CD1c-positive myeloid dendritic cell (primary cell): ENCODE measurements around the gene PHACTR4.
"Not testable (repeated sequence)": the region's sequence is repeated elsewhere in the genome, so short reads cannot be mapped to it uniquely, and the experiment has no call there.

Source experiments
- DNase-seq: peaks from one replicate; pipeline ENCODE4 v3.0.0-alpha.2; 2016; ENCODE audit errors: extremely low spot score

Gene PHACTR4

DNA sequence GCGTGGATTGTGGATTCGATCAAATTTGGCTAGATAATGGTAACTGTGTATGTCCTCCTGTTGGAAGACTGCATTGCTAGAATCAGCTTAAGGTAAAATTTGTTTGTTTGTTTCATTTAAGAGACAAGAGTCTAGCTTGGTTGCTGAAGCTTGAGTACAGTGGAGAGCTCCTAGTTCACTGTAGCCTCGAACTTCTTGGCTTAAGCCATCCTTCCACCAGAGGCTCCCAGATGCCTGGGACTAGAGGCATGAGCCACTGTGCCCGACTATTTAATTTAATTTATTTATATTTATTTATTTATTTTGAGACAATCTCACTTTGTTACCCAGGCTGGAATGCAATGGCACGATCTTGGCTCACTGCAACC lies 1.5 kb downstream of the PHACTR4 start:
- DNase-seq = no peak

DNA sequence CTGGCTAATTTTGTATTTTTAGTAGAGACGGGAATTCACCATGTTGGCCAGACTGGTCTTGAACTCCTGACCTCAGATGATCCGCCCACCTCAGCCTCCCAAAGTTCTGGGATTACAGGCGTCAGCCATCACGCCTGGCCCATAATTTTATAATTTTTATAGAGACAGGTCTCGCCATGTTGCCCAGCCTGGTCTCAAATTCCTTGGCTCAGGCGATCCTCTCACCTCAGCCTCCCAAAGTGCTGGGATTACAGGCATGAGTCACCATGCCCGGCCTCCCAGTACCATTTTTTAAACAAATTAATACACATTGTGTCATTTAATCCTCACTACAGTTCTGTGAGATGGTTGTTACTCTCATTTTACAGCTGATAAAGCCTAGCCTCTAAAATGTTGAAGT lies 3.9 kb downstream of the PHACTR4 start:
- DNase-seq = not testable (repeated sequence)

DNA sequence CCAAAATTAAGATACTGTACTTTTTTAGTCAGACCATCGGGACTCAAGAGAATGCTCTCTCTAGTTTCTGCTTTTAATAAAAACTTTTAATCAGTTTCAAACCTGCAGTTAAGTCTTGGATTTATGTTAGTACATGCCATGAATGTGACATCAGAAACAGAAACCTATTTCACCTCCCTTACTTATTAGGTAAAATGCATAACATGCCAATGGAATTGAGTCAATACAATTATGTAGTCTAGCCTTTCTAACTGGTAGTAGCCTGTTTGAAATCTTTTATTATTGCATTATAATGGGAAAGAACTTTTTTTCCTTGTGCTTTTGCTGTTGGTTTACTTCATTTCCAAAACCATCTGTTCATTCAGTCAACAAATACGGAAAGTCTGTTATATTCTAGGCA lies 4.8 kb downstream of the PHACTR4 start:
- DNase-seq = no peak

DNA sequence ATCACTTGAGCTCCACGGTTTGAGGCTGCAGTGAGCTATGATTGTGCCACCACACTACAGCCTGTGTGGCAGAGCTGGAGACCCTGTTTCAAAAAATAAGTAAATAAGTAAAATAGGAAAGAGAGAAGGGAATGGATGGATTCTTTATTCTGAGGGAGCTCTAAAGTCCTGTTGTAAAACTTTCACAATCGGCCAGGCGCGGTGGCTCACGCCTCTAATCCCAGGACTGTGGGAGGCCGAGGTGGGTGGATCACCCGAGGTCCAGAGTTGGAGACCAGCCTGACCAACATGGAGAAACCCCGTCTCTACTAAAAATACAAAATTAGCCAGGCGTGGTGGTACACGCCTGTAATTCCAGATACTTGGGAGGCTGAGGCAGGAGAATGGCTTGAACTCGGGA lies 6.1 kb downstream of the PHACTR4 start:
- DNase-seq = not testable (repeated sequence)

DNA sequence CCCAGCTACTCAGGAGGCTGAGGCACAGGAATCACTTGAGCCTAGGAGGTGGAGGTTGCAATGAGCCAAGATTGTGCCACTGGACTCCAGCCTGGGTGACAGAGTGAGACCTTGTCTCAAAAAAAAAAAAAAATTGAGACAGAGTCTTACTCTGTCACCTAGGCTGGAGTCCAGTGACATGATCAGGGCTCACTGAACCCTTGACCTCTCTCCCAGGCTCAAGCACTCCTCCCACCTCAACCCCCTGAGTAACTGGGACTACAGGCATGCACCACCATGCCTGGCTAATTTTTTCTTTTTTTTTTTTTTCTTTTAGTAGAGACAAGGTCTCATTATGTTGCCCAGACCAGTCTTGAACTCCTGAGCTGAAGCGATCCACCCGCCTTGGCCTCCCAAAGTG lies 6.7 kb downstream of the PHACTR4 start:
- DNase-seq = not testable (repeated sequence)

DNA sequence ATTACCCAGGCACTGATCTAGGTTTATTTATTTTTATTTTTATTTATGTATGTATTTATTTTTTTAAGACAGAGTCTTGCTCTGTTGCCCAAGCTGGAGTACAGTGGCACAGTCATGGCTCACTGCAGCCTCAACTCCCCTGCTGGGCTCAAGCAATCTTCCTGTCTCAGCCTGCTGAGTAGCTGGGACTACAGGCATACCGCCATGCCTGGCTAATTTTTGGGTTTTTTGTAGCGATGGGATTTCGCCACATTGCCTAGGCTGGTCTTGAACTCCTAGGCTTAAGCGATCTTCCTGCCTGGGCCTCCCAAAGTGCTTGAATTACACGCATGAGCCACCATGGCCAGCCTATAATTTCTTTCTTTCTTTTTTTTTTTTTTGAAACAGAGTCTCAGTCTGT lies 9.4 kb downstream of the PHACTR4 start:
- no peak for DNase-seq

DNA sequence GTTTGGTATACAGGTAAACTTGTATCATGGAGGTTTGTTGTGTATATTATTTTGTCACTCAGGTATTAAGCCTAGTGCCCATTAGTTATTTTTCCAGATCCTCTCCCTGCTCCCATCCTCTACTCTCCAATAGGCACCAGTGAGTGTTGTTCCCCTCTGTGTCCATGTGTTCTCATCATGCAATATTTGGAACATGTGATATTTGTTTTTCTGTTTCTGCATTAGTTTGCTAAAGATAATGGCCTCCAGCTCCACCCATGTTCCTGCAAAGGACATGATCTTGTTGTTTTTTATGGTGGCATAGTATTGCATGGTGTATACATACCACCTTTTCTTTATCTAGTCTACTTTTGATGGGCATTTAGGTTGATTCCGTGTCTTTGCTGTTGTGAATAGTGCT lies 10.9 kb downstream of the PHACTR4 start:
- no peak for DNase-seq

DNA sequence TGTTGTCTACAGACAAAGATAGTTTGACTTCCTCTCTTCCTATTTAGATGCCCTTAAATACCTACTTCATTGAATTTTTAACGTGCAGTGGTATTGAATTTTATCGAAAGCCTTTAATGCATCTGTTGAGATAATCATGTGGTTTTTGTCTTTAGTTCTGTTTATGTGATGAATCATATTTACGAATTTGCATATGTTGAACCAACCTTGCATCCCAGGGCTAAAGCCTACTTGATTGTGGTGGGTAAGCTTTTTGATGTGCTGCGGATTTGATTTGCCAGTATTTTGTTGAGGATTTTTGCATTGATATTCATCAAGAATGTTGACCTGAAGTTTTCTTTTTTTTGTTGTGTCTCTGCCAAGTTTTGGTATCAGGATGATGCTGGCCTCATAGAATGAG lies 14.2 kb downstream of the PHACTR4 start:
- DNase-seq = not testable (repeated sequence)

DNA sequence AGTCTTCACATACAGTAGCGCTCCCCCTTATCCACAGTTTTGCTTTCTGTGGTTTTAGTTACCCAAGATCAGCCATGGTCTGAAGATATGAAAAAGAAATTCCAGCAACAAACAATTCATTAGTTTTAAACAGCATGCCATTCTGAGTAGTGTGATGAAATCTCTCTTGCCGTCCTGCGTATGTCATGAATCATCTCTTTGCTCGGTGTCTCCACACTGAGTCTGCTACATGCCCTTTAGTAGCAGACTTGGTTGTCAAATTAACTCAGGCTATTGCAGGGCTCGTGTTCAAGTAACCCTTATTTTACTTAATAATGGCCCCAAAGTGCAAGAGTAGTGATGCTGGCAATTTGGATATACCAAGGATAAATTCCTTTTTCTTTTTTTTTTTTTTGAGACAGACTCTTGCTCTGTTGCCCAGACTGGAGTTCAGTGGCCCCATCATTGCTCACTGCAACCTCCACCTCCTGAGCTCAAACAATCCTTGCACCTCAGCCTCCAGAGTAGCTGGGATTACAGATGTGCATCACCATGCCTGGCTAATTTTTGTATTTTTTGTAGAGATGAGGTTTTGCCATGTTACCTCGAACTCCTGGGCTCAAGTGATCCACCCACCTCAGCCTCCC lies 22.6 kb downstream of the PHACTR4 start:
- no peak for DNase-seq

DNA sequence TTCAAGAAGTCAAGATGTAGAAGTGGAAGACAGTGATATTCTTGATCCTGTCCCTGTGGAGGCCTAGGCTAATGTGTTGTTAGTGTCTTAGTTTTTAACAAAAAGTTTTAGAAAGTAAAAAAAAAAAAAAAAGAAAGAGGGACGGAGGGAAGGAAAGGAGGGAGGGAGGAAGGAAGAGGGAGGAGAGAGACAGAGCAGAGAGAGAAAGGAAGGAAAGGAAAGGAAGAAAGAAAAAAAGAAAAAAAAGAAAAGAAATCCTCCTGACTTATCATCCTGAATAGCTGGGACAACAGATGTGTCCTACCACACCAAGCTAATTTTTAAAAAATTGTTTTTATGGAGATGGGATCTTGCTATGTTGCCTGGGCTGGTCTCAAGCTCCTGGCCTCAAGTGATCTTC lies 24.6 kb downstream of the PHACTR4 start:
- DNase-seq = no peak

DNA sequence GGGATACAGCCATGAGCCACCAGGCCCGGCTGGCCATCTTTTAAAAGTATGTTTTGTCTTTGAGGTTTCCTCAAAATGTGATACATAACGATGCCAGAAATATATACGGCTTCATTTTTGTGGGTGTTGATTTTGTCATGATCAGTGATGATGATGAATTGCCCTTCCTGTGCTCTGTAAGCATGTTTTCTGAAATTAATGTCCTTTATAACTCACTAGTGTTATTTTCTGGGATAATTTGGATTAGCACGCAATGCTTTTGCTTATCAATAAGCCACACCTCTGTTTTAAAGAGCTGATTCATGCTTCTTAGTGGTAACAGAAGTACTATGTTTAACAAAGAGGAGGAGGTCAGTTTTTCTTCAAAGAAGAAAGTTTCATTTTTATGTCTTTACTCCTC lies 25.6 kb downstream of the PHACTR4 start:
- DNase-seq = no peak

DNA sequence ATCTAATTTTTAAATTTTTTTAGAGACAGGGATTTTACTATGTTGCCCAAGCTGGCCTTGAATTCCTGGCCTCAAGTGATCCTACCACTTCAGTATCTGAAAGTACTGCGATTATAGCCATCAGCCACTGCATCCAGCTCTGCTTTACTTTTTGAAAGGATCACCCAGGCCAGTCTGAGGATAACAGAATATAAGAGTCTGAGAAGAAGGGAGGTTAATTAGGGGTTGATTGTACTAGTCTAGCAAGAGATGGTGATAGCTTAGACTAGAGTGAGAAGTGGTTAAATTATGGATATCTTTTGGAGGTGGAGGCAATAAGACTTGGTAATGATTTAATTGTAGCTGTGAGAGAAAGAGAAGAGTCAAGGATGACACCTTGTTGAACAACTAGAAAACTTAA lies 32.2 kb downstream of the PHACTR4 start:
- no peak for DNase-seq

DNA sequence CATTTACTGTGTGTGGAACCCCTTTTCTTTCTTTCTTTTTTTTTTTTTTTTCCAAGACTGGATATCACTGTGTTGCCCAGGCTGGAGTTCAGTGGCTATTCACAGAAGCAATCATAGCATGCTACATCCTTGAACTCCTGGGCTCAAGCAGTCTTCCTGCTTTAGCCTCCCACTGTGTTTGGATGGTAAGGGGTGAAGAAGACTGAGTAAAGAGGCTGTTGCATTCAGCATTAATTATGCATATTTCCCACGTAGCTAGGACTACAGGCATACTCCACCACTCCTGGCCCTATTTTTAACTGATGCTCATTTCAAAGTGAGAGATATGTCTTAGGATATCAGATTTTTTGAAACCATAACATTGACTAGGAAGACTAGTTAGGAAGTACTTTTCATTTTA lies 39.5 kb downstream of the PHACTR4 start:
- no peak for DNase-seq

DNA sequence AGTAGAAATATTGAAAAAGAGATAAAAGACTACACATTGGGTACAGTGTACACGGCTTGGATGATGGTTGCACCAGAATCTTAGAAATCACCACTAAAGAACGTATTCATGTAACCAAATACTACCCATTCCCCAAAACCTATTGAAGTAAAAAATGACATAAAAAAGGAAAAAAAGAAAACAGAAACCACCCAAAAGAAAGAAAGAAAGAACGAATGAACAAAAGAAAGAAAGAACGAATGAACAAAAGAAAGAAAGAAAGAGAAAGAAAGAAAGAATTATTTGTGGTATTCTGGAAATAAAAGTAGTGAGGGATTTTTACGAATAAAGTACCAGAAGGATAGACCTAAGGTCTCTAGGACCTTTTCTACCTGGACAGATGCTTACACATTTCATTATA lies 42.1 kb downstream of the PHACTR4 start:
- no peak for DNase-seq

DNA sequence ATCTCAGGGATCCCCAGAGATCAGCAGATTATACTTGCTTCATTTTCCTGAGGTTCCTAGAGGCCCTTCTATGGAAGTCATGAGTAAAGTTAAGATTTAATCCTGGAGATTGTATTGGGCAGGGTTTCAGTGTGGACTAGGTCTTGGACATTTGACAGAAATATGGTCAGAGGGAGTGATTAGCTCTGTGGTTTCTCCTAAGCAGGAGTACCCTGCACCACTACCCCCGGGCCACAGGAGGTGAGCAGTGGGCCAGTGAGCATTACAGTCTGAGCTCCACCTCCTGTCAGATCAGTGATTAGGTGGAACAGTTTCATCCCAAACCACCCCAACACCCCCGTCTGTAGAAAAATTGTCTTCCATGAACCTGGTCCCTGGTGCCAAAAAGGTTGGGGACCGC lies 43.2 kb downstream of the PHACTR4 start:
- DNase-seq = no peak

DNA sequence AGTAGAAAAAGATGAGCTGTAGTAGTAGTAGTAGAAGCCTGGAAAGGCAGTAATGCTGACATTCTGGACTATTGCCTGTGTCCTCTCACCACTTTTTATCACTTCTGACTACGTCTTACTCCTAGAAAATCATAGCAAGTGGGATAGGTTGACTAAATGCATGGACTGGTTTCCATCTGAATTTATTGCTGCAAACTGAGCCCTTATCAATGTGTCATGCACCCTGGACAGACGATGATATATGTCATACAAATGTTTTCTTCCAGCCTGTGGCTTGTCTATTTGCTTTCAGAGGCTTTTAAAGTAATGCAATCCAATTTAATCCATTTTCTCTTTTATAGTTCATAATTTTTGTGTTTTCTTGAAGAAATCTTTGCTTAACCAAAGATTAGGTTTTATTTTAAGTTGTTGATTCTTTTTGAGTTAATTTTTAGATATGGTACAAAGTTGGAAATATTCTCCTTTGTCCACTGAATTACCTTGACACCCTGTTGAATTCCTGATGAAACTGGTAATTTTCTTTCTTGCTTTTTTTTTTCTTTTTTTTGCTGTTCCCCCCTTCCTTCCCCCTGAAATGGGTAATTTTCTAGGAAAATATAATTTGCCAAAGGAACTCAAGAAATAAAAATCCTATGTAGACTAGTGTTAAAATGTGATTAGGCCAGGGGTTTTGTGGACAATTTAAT lies 47.1 kb downstream of the PHACTR4 start:
- no peak for DNase-seq

DNA sequence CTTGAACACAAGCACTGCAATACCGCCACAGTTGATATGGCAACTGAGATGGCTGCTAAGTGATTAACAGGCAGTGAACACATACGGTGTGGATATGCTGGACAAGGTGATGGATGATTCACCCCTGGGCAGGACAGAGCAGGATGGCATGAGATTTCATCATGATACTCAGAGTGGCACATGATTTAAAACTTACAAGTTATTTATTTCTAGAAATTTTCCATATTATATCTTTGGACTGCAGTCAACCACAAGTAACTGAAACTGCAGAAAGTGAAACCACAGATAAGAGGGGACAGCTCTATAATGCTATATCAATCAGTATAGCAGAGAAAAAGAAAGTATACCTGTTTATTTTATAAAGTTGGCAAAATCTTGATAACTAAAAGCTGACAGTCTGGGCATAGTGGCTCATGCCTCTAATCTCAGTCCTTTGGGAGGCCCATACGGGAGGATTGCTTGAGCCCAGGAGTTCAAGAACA lies 47.9 kb downstream of the PHACTR4 start:
- DNase-seq = peak; percentile 18

DNA sequence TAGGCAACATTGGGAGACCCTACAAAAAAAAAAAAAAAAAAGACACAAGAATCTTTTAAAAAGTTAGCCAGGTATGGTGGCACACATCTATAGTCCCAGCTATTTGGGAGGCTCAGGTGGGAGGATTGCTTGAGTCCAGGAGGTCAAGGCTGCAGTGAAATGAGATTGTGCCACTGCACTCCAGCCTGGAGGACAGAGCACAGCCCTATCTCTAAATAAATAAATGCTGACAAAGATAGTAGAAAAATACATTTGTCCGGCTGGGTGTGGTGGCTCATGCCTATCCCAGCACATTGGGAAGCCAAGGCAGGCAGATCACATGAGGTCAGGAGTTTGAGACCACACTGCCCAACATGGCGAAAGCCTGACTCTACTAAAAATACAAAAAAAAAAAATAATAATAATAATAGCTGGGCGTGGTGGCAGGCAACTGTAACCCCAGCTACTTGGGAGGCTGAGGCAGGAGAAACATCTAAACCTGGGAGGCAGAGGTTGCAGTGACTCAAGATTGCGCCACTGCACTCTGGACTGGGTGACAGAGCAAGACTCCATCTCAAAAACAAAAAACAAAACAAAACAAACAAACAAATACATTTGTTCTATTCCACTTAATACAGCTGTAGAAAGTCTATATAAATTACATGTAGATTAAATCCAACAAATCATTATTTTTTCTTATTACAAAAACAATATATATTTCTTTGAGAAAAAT lies 48.5 kb downstream of the PHACTR4 start:
- no peak for DNase-seq

DNA sequence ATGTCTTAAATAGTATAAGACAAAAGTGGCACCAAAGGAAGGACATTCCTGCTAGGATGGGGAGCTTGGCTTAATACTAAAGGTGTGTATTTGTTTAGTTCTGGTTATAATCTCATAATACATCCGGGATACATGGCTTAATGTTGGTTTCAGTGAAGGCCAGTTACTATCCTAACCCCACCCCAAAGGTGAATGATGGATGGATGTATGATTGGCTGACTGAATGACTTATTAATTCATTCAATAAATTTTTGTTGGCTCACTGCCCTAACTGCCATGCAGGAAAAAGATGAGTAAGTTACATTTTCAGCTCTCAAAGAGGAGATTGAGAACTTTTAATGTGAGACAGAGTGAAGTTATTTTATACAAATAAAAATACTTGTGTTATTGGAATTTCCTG lies 52.2 kb downstream of the PHACTR4 start:
- no peak for DNase-seq

DNA sequence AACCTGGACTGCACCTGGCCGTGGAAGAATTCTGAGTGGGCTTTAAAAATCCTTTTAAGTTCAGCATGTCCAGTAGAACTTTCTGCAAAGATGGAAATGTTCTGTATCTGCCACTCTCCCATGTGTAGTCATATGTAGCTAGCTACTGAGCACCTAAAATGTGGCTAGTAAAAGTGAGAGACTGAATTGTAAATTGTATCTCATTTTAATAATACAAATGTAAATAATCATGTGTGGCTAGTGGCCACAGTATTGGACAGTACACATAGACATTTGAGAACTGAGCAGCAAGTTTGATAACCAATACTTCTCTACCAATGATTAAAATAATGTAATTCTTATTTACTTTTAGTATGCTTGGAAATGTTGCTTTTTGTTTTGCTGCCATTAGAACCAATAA lies 57.3 kb downstream of the PHACTR4 start:
- no peak for DNase-seq

DNA sequence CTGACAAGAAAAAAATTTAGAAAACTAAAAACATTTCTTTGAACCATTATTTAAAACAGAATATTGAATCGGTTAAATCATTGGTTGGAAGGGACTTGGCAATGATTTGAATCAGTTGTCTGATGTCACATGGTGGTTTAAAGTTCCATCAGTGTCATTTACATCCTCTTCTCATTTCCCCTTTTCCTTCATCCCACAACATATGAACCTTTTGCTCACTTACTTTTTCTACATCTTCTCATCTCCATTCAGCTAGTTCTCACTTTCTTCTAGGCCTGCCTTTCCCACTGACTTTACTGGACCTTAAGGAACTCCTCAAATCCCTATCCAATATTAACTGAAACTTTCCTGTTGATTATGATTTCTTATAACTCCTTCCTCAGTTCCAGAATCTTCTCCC lies 58.5 kb downstream of the PHACTR4 start:
- peak; percentile 58 for DNase-seq

DNA sequence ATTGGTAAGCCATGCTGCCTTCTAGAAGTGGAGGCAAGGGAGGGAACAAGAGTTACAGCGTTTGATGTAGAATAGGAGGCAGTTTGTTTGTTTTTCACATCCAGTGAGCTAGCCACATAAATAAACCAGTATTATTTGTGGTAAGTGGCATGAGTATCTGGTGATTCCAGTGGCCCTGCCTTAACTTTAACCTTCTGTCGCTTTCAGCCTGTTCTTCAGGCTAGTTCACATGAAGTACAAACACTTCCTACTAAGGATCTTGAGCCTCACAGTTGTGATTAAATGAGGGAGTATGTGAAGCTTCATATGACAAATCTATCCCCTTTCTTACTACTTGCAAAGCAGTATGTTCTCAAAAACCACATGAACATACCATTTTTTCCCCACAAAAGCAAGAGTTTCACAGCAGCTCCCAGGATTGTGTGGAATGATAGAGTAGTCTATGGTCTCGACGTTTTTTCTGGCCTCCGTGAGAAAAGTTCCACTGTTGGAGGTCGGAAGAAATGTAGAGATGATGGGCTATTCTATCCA lies 59.5 kb downstream of the PHACTR4 start:
- DNase-seq = no peak

DNA sequence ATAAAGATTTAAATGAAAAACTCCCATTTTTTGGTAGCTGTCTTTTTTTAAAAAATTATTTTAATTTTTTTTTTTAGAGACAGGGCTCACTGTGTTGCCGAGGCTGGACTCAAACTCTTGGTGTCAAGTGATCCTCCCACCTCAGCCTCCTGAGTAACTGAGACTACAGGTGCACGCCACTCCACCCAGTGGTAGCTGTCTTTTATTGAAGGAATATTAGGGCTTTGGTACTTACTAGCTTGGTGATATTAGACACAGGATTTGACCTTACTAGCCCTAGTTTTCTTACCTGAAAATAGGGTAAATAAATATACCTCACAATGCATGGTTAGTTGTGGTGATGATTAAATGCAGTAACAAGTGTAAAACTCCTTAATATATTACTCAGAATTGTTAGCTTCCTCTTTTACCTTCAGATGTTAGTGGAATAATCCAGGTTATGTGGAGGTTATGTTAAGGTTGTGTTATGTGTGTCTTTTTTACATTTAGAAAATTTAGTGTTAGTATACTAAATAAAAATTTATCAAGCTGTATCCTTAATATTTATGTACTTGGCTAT lies 66.8 kb downstream of the PHACTR4 start:
- no peak for DNase-seq
